ENCODE data around the gene POLR1A. TPM values are rescaled to one million over a fixed set of nuclear protein-coding genes. Genes with fewer than 3 reads are reported as not detected.

POLR1A gene
- total RNA-seq, 4 donors from 2014 or later = 11.1 to 17.6 (median 13.3) TPM

DNA sequence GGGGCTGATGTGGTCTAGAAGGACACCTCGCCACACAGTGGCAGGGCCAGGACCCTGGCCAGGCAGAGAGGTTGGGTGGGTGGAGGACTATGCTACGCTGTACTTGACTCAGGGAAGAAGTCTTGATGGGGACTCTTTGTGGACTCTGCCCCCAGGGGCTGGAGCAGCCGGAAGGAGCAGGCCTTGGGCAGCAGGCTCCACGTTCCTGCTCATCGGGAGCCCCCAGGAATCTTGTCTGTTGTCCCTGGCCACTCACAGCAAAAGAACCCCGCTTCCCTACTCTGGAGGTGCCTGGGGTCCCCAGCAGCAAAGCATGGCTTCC lies 79.0 kb downstream of the POLR1A start:
- H3K27ac ChIP-seq = peak overlapping the region in 2 of 4 donors; percentile 9 to 25
- H3K4me3 ChIP-seq = no peak overlapping the region
- H3K36me3 ChIP-seq = peaks cover 0 to 38% (median 15%) of the 10 kb centered on the region in 4 donors
- no peaks in the 10 kb centered on the region for H3K9me3 ChIP-seq
- in situ Hi-C loops (cut with MboI; ENCODE audit: low pct_ligation_motif_present in 1 of 4, low pct_unique_long_range_greater_than_20kb in 1 of 4, low sequenced_read_pairs in 3 of 4) (no loop called here), intact Hi-C loops (cut with DNase I; ENCODE audit: low total_unique reads) (no loop called here)
- DNase-seq = no peak
- WGBS, 2 donors (ENCODE audit: low coverage in 1 of 2) = 96% methylated on average over 6 of the region's 6 CpGs; no CpG with 5 or more reads in 1 of the 2 donors
- TF ChIP-seq POLR2A (IDR thresholded peaks at IDR 0.05) (no peak), EP300 (IDR thresholded peaks at IDR 0.05; ENCODE audit: low read depth) (no peak), POLR2AphosphoS5 (IDR thresholded peaks at IDR 0.05) (no peak)
- TF ChIP-seq, protein P1, sequence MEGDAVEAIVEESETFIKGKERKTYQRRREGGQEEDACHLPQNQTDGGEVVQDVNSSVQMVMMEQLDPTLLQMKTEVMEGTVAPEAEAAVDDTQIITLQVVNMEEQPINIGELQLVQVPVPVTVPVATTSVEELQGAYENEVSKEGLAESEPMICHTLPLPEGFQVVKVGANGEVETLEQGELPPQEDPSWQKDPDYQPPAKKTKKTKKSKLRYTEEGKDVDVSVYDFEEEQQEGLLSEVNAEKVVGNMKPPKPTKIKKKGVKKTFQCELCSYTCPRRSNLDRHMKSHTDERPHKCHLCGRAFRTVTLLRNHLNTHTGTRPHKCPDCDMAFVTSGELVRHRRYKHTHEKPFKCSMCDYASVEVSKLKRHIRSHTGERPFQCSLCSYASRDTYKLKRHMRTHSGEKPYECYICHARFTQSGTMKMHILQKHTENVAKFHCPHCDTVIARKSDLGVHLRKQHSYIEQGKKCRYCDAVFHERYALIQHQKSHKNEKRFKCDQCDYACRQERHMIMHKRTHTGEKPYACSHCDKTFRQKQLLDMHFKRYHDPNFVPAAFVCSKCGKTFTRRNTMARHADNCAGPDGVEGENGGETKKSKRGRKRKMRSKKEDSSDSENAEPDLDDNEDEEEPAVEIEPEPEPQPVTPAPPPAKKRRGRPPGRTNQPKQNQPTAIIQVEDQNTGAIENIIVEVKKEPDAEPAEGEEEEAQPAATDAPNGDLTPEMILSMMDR (IDR thresholded peaks at IDR 0.05) = no peak
- H3K4me1 ChIP-seq = no peaks in the 10 kb centered on the region
- H3K27me3 ChIP-seq = no peaks in the 10 kb centered on the region

DNA sequence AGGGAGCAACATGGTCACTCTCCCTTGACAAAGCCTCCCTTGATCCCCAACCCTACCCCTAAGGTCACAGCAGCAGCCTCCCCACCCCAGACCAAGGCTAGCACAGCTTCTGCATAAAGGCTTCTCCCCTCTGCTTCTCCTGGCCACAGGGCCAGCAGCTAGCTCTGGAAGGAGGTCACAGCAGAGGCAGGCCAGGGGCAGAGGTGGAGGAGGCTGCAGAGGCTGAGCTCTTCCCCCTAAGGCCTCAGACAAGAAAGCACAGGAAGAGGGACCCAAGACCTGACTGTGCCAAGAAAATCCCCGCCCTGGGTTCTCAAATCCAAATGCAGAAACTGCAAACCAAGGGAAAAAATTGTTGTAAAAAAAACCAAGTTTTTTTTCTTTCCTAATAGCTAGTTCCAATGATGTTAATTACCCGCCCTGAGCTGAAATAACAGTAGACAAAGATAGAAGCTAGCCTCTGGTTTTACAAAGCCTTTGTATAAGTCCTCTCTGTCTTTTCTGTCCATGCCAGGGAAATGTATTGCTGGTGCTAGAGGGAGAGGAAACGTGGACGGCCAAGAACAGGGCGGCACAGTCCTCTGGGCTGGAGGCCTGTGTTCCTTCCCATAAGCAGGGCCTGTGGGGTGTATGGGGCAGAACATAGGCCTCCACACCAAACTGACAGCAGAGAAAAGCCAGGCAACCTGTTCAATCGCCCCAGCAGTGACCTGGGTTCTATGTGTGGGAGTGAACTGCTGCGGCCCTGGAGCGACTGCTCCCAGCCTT lies 79.5 kb downstream of the POLR1A start:
- intact Hi-C loops (cut with DNase I; ENCODE audit: low total_unique reads) = no loop called here
- H3K4me3 ChIP-seq = no peak overlapping the region
- in situ Hi-C loops (cut with MboI; ENCODE audit: low pct_ligation_motif_present in 1 of 4, low pct_unique_long_range_greater_than_20kb in 1 of 4, low sequenced_read_pairs in 3 of 4) = no loop called here
- WGBS, 2 donors (ENCODE audit: low coverage in 1 of 2) = 68 to 88% methylated on average over 4 to 8 of the region's 8 CpGs
- TF ChIP-seq EP300 (IDR thresholded peaks at IDR 0.05; ENCODE audit: low read depth) = no peak
- TF ChIP-seq, protein P1 (IDR thresholded peaks at IDR 0.05) = no peak
- TF ChIP-seq POLR2AphosphoS5 (IDR thresholded peaks at IDR 0.05) = no peak
- TF ChIP-seq POLR2A (IDR thresholded peaks at IDR 0.05) = no peak
- H3K27ac ChIP-seq = peak overlapping the region in 2 of 4 donors; percentile 9 to 41
- H3K27me3 ChIP-seq = no peaks in the 10 kb centered on the region
- H3K4me1 ChIP-seq = peaks cover 0 to 5% (median 0%) of the 10 kb centered on the region in 4 donors
- no peak for DNase-seq
- no peaks in the 10 kb centered on the region for H3K9me3 ChIP-seq
- H3K36me3 ChIP-seq = peaks cover 0 to 32% (median 12%) of the 10 kb centered on the region in 4 donors

DNA sequence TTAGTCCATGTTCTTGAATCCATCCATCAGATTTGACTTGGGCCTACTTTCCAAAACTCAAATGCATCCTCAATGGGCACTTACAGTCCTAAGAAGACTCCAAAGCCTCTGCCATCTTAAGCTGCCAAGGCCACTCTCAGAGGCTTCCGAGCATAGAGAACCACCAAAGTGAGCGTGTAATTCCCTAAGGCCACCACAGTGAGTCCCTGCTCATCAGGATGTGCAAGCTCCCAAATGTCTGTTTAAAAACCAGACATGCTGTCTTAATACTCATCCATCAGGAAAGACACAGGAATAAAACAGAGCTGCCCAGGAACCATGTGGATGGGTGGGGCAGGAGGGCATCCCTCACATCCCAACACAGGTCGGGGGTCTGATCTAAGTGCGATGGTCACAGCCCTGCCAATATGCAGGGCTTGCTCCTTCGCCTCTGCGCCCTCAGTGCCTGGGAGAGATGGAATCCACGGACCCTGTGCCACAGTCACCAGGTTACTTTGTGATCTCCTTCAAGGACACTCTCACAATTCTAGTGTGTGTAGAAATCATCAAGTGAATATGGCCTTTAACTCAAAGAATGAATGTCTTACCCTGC lies 80.4 kb downstream of the POLR1A start:
- H3K27me3 ChIP-seq = no peaks in the 10 kb centered on the region
- peaks cover 0 to 6% (median 0%) of the 10 kb centered on the region in 4 donors for H3K4me1 ChIP-seq
- no peak for TF ChIP-seq POLR2A (IDR thresholded peaks at IDR 0.05)
- intact Hi-C loops (cut with DNase I; ENCODE audit: low total_unique reads) (no loop called here), in situ Hi-C loops (cut with MboI; ENCODE audit: low pct_ligation_motif_present in 1 of 4, low pct_unique_long_range_greater_than_20kb in 1 of 4, low sequenced_read_pairs in 3 of 4) (no loop called here)
- DNase-seq = no peak
- H3K4me3 ChIP-seq = no peak overlapping the region
- 99 to 100% methylated on average over 2 to 7 of the region's 7 CpGs for WGBS, 2 donors (ENCODE audit: low coverage in 1 of 2)
- no peaks in the 10 kb centered on the region for H3K9me3 ChIP-seq
- no peak overlapping the region for H3K27ac ChIP-seq
- peaks cover 0 to 26% (median 8%) of the 10 kb centered on the region in 4 donors for H3K36me3 ChIP-seq

DNA sequence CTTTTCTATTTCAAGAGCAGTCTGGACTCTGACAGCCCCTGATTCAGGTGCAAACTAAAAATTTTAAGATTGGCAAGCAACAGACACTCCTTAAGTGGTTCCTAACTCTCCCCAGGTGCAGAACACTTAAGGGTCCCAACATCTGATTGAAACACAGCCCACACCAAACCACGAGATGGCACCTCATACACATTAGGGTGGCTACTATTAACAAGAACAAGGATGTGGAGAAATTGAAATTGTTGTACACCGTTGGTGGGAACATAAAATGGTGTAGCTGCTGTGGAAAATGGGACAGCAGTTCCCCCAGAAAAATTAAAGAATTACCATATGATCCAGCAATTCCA lies 82.3 kb downstream of the POLR1A start:
- no peak for DNase-seq
- peaks cover 0 to 11% (median 4%) of the 10 kb centered on the region in 4 donors for H3K36me3 ChIP-seq
- H3K4me1 ChIP-seq = peaks cover 0 to 6% (median 0%) of the 10 kb centered on the region in 4 donors
- H3K27ac ChIP-seq = no peak overlapping the region
- no peaks in the 10 kb centered on the region for H3K27me3 ChIP-seq
- H3K4me3 ChIP-seq = no peak overlapping the region
- in situ Hi-C loops (cut with MboI; ENCODE audit: low pct_ligation_motif_present in 1 of 4, low pct_unique_long_range_greater_than_20kb in 1 of 4, low sequenced_read_pairs in 3 of 4) = no loop called here
- TF ChIP-seq EP300 (IDR thresholded peaks at IDR 0.05; ENCODE audit: low read depth) = no peak
- TF ChIP-seq, protein P1 (IDR thresholded peaks at IDR 0.05) = no peak
- no peaks in the 10 kb centered on the region for H3K9me3 ChIP-seq
- intact Hi-C loops (cut with DNase I; ENCODE audit: low total_unique reads) = no loop called here
- WGBS, 2 donors (ENCODE audit: low coverage in 1 of 2) = 81 to 85% methylated on average over 2 of the region's 2 CpGs
